ENCODE measurements around the gene CADPS2.
"Not testable (repeated sequence)": the region's sequence is repeated elsewhere in the genome, so short reads cannot be mapped to it uniquely, and the experiment has no call there.

Gene CADPS2

GRCh38 chr7:122845286-122845685 is 41.0 kb downstream of the CADPS2 start:
- TF ChIP-seq SPI1 (IDR thresholded peaks at IDR 0.05; ENCODE audit: borderline replicate concordance, low read depth) (no peak), REST (IDR thresholded peaks at IDR 0.05; ENCODE audit: insufficient replicate concordance, low read depth) (no peak)
- Histone ChIP-seq H3K27me3 (ENCODE audit: insufficient read depth, poor library complexity, severe bottlenecking) (no peaks in the 10 kb centered on the region), H3K4me3 (replicated peaks; ENCODE audit: insufficient read depth, low read length) (no peak overlapping the region), H3K27ac (replicated peaks) (no peak overlapping the region)
- DNase-seq (ENCODE audit: low read depth in 1 of 2, low spot score in 1 of 2) = no peak

GRCh38 chr7:122844191-122844988 is 41.9 kb downstream of the CADPS2 start:
- Histone ChIP-seq H3K27ac (replicated peaks) (no peak overlapping the region), H3K27me3 (ENCODE audit: insufficient read depth, poor library complexity, severe bottlenecking) (no peaks in the 10 kb centered on the region), H3K4me3 (replicated peaks; ENCODE audit: insufficient read depth, low read length) (no peak overlapping the region)
- TF ChIP-seq REST (IDR thresholded peaks at IDR 0.05; ENCODE audit: insufficient replicate concordance, low read depth) (no peak), CTCF (IDR thresholded peaks at IDR 0.05; ENCODE audit: insufficient read depth, low read length) (no peak), GABPA (IDR thresholded peaks at IDR 0.05; ENCODE audit: low read depth) (no peak), POLR2AphosphoS5 (IDR thresholded peaks at IDR 0.05; ENCODE audit: low read depth) (no peak), SPI1 (IDR thresholded peaks at IDR 0.05; ENCODE audit: borderline replicate concordance, low read depth) (no peak)
- DNase-seq (ENCODE audit: low read depth in 1 of 2, low spot score in 1 of 2) = no peak

GRCh38 chr7:122842971-122843370 is 43.3 kb downstream of the CADPS2 start:
- H3K27me3 ChIP-seq (ENCODE audit: insufficient read depth, poor library complexity, severe bottlenecking) = no peaks in the 10 kb centered on the region
- DNase-seq (ENCODE audit: low read depth in 1 of 2, low spot score in 1 of 2) = no peak
- H3K4me3 ChIP-seq (replicated peaks; ENCODE audit: insufficient read depth, low read length) = no peak overlapping the region
- H3K27ac ChIP-seq (replicated peaks) = no peak overlapping the region
- TF ChIP-seq CTCF (IDR thresholded peaks at IDR 0.05; ENCODE audit: insufficient read depth, low read length) (no peak), GABPA (IDR thresholded peaks at IDR 0.05; ENCODE audit: low read depth) (no peak), SPI1 (IDR thresholded peaks at IDR 0.05; ENCODE audit: borderline replicate concordance, low read depth) (no peak), POLR2AphosphoS5 (IDR thresholded peaks at IDR 0.05; ENCODE audit: low read depth) (no peak), REST (IDR thresholded peaks at IDR 0.05; ENCODE audit: insufficient replicate concordance, low read depth) (no peak)

- DNase-seq (ENCODE audit: low read depth in 1 of 2, low spot score in 1 of 2) = not testable (repeated sequence)
Observed at GRCh38 chr7:122836286-122836685, 50.0 kb downstream of the CADPS2 start.

GRCh38 chr7:122834571-122834942 is 51.7 kb downstream of the CADPS2 start:
- H3K27ac ChIP-seq (replicated peaks); H3K4me3 ChIP-seq (replicated peaks; ENCODE audit: insufficient read depth, low read length); H3K27me3 ChIP-seq (ENCODE audit: insufficient read depth, poor library complexity, severe bottlenecking): not testable (repeated sequence)

More at GRCh38 chr7:122836286-122836685, 50.0 kb downstream of the CADPS2 start:
- H3K4me3 ChIP-seq (replicated peaks; ENCODE audit: insufficient read depth, low read length); H3K27ac ChIP-seq (replicated peaks); H3K27me3 ChIP-seq (ENCODE audit: insufficient read depth, poor library complexity, severe bottlenecking): not testable (repeated sequence)

More at GRCh38 chr7:122834571-122834942, 51.7 kb downstream of the CADPS2 start:
- DNase-seq (ENCODE audit: low read depth in 1 of 2, low spot score in 1 of 2) = not testable (repeated sequence)

Data from HL-60 (cell line).